HG03196 (cell line): ENCODE data around the gene C16orf54.
"Not testable (repeated sequence)": the region's sequence is repeated elsewhere in the genome, so short reads cannot be mapped to it uniquely, and the experiment has no call there.

ENCODE experiments used
- ATAC-seq: cut with Tn5 transposase; IDR thresholded peaks from one replicate; pipeline ENCODE4 v1.9.1; 2021; ENCODE audit not compliant: unreplicated experiment

C16orf54 gene, protein sequence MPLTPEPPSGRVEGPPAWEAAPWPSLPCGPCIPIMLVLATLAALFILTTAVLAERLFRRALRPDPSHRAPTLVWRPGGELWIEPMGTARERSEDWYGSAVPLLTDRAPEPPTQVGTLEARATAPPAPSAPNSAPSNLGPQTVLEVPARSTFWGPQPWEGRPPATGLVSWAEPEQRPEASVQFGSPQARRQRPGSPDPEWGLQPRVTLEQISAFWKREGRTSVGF

DNA sequence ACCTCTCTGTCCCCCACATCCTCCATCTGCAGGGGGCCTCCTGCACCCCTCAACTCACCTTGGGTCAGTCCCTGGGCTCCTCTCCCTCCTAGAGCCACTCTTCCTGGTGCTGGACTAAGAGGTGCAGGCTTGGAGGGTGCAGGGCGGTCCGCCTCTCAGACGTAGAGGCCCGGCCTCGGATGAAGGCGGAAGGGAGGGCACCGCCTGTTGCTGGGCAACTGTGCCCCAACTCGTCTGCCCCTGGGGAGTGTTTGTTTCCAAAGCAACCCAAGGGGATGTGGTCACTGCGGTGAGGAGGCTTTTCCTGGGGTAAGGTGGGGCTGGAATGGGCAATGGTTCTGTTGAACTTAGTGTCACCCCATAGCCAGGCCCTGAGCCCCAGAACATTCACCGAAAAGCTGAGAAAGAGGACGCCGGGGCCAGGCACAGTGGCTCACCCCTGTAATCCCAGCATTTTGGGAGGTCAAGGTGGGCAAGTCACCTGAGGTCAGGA lies at the start of gene C16orf54:
Gene C16orf54 (minus strand): TSS at position 138 of the 493 bp plus-strand sequence. CDS start 1,039 bp downstream, outside the sequence.
- peak; percentile 78 for ATAC-seq

DNA sequence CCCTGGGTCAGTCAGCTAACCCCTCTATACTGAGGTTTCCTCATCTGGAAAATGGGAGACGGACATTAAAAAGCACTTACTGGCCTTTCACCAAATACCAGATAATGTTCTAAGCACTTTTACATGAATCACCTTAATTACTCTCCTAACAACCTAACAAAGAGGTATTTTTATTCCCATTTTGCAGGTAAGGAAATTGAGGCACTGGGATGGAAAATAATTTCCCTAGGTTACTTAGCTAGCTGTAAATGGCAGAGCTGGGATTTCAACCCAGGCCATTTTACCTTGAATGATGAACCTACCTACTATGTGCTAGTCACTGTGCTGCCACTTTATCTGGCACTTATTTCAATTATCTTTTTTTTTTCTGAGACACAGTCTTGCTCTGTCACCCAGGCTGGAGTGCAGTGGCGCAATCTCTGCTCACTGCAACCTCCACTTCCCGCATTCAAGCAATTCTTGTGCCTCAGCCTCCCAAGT lies 48.5 kb upstream of the C16orf54 start:
- no peak for ATAC-seq

DNA sequence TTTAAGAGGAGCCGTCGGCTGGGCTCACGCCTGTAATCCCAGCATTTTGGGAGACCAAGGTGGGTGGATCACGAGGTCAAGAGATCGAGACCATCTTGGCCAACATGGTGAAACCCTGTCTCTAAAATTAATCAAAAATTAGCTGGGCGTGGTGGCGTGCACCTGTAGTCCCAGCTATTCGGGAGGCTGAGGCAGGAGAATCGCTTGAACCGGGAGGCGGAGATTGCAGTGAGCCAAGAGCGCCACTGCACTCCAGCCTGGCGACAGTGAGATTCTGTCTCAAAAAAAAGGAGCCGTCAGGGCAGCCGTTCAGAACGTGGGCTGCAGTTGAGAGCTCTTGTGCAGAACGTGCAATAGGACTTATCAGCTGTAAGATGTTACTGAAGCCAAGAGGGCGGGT lies 47.4 kb upstream of the C16orf54 start:
- not testable (repeated sequence) for ATAC-seq

DNA sequence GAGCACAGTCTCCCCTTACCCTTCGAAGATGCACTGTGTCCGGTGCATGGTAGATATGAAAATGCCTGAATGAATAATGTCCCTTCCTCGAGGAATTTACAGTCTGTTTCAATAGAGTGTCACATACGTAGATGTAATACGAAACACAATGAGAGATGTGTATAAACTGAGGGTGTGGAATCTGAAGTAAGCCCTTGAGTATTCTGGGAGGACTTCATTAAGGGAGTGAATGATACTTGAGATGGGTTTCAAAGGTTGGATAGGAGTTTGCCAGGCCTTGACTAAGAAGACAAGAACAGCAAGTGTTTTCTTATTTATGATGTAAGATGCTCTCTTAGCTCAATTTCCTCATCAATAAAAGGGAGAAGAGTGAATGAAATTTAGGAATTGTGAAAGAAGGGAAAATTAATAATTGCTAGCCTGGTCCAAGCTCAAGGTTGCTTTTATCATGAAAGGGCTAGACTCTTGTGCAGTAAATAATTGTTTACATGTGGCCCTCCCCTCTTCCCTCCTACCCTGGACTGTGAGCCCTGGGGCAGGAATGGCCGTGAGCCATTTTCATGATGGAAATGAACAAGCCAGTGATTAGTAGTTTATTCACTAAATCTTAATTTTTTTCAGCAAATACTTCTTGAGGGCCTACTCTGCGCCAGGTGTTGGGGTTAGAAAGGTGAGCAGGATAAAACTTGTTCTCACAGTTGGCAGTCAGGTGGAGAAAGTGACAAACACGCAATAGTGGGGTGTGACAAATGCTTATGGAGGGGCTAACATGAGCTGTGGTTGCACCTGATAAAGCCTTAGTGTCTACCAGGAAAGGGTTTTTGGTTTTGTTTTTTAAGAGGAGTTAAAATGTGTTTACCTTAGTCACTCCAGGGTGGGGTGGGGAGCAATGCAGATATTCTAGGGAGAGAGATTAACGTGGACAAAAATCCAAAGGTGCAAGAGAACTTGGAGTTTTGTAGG lies 46.3 kb upstream of the C16orf54 start:
- no peak for ATAC-seq

DNA sequence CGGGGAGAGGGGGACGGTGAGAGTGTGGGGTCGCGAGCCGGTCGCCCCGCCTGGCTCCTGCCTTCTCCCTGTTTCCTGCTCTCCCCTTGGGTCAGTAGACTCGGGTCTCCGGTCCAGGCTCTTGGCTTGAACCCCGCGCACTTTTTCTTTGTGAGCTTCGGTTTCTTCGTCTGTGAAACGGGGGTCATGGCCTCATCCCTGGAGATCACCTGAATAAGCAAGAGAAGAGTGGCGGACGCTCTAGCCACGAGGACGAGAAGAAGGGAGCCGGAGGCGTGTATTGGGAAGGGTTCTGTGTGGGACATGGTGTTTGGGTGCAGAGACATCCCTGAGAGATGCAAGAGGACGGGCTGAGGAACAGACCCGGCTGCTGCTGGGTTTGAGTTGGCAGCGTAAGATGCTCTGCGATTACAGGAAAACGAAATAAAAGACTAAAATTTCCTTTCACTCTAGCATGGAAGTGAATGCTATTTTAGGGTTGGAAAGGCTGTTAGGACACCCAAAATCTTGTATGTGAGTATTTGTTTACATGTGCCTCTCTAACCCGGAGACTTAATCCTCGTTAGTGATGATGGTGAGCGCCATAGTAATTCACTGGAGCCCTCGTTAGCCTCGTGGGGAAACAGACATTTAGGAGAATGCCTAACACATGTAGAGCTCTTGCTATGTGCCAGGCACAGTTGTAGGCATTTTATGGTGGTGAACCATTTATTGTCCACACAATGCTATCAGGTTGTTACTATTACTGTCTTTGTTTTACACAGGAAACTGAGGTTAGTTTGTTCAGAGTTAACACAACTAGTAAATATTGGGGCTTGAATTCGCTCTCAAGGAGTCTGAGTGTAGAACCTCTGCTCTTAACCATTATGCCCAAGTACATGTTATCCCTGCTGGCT lies 45.4 kb upstream of the C16orf54 start:
- ATAC-seq, result no peak

DNA sequence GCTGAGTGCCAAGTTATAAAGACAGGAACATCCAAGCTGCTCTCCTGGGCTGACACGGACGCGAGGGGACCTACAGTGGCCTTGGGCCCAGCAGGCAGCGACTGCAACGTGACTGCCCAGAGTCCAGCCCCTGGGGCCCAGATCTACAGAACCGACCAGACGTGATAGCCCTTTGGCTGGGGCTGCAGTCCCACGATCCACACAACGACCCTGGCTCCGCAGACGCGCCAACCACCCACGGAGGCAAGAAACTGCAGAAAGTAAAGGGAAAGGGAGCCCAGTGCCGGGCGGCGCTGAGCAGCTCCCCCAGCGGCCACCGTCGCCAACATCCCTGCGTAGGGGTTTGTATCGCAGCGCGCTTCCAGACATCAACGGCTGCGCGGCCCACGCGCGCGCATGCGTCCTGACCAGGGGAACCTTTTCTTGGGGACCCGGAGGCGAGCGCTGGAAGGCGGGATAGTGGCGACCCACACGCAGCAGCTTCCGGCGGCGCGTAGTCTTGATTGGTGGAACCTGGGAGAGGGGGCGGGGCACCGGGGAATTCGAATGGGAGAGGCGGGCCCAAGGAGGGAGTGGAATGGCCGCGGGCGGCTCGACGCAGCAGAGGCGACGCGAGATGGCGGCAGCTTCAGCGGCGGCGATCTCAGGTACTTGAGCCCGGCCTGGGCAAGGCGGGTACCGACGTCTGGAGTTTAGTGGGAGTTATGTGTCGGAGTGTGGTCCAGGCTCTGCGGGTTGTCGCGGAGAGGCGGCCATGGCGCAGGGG lies 44.6 kb upstream of the C16orf54 start, which contains the start of gene KIF22:
Gene KIF22 (plus strand): TSS at position 569 of the 766 bp plus-strand sequence. CDS start 9 bp downstream, at position 578.
- ATAC-seq, result peak; percentile 92

DNA sequence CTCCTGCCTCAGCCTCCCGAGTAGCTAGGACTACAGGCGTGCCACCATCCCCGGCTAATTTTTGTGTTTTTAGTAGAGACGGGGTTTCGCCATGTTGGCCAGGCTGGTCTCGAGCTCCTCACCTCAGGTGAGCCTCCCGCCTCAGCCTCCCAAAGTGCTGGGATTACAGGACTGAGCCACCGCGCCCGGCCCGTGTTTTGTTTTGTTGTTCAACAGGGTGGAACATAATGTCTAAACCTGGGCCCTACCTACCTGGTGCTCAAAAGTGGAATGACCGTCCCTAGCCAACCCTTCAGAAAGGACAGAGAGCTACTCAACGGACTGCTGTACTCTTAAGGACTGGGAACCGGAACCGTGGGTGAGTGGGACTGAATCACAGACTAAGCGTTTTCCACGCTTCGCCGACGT lies 44.0 kb upstream of the C16orf54 start:
- no peak for ATAC-seq

DNA sequence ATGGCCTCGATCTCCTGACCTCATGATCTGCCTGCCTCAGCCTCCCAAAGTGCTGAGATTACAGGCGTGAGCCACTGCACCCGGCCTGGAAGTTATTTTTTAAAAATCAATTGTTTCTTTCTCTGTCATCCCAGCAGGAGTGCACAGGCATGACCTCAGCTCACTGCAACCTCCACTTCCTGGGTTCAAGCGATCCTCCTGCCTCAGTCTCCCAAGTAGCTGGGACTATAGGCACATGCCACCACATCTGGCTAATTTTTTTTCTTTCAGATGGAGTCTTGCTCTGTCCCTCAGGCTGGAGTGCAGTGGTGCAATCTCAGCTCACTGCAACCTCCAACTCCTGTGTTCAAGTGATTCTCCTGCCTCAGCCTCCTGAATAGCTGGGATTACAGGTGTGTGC lies 41.4 kb upstream of the C16orf54 start:
- not testable (repeated sequence) for ATAC-seq

DNA sequence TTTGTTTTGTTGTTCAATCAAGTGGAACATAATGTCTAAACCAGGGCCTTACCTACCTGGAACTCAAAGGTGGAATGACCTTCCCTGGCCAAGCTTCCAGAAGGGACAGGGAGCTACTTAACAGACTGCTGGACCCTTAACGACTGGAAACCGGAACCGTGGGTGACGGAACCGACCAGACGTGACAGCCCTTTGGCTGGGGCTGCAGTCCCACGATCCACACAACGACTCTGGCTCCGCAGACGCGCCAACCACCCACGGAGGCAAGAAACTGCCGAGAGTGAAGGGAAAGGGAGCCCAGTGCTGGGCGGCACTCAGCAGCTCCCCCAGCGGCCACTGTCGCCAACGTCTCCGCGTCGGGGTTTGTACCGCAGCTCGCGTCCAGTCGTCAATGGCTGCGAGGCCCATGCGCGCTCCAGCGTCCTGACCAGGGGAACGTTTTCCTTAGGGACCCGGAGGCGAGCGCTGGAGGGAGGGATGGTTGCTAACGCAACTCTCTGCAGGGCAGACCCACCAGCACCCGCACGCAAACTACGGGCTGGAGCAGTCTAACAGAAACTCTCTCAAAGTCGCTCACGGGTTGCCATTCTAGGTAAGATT lies 39.2 kb upstream of the C16orf54 start:
- no peak for ATAC-seq

DNA sequence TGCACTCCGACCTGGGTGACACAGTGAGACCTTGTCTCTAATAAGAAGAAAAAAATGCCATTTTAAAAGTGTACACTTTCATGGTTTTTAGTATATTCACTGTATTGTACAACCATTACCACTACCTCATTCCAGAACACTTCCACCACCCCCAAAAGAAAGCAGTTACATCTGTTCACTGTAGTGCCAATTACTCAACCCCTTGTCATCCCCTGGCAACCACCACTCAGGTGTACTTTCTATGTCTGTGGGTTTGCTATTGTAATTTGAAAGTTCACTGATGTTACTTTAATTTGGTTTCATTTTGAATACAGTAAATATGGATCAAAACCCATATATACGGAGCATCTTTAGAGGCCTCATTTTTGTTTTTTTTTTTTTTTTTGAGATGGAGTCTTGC lies 38.4 kb upstream of the C16orf54 start:
- no peak for ATAC-seq

DNA sequence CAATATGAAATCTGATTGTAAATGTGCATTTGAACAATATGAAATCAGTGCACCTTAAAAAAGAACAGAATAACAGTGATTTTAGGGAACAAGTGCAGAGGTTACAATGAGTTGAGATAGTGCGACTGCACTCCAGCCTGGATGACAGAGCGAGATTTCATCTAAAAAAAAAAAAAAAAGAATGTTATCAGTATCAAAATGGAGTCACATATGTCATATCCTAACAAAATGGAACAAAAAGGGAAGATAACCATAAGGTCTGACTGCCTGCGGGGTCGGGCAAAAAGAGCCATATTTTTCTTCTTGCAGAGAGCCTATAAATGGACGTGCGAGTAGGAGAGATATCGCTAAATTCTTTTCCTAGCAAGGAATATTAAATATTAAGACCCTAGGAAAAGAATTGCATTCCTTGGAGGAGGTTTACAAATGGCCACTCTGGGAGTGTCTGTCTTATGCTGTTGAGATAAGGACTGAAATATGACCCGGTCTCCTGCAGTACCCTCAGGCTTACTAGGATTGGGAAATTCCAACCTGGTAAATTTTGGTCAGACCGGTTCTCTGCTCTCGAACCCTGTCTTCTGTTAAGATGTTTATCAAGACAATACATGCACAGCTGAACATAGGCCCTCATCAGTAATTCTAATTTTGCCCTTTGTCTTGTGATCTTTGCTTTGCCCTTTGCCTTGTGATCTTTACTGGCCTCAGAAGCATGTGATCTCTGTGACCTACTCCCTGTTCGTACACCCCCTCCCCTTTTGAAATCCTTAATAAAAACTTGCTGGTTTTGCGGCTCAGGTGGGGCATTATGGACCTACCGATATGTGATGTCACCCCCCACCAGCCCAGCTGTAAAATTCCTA lies 37.5 kb upstream of the C16orf54 start:
- ATAC-seq, result not testable (repeated sequence)

DNA sequence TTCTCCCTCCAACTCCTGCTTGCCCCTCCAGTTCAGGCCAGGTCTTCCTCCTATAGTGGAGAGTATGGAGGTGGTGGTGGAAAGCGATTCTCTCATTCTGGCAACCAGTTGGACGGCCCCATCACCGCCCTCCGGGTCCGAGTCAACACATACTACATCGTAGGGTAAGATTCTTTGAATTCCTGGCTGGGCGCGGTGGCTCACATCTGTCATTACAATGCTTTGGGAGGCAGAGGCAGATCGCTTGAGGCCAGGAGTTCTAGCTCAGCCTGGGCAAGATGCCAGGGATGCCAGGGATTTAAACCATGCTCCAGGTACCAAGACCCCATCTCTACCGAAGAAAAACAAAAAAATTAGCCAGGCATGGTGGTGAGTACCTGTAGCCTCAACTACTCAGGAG lies 33.7 kb upstream of the C16orf54 start:
- no peak for ATAC-seq

DNA sequence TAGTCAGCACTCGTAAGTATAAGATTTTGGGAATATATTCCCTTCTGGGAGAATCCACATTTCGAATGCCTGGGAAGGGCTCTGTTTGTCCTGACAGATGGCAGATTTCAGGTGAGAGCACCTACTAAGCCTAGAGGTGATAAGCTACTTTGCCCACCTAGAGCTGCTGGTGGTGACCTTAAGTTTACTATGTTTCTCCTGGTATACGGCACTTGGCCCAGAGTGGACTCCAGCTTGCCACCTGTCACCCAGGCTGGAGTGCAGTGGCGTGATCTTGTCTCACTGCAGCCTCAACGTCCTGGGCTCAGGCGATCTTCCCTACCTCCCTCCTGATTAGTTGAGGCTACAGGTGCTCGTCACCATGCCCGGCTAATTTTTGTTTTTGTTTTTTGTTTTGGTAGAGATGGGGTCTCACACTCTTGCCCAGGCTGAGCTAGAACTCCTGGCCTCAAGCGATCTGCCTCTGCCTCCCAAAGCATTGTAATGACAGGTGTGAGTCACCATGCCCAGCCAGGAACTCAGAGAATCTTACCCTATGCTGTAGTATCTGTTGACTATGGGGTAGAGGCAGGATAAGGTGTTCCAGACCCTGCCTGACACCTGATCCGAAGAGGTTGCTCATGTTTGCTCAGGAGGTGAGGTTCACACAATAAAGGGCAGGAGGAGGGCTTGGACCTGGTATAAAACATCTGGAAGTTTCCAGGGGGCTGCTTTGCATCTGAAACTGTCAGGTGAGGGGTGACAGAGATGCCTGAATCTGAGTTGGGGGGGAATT lies 32.0 kb upstream of the C16orf54 start, which contains the start of gene ZG16:
Gene ZG16 (plus strand): TSS at position 681 of the 775 bp plus-strand sequence. CDS start 1,011 bp downstream, outside the sequence.
- ATAC-seq, result no peak

DNA sequence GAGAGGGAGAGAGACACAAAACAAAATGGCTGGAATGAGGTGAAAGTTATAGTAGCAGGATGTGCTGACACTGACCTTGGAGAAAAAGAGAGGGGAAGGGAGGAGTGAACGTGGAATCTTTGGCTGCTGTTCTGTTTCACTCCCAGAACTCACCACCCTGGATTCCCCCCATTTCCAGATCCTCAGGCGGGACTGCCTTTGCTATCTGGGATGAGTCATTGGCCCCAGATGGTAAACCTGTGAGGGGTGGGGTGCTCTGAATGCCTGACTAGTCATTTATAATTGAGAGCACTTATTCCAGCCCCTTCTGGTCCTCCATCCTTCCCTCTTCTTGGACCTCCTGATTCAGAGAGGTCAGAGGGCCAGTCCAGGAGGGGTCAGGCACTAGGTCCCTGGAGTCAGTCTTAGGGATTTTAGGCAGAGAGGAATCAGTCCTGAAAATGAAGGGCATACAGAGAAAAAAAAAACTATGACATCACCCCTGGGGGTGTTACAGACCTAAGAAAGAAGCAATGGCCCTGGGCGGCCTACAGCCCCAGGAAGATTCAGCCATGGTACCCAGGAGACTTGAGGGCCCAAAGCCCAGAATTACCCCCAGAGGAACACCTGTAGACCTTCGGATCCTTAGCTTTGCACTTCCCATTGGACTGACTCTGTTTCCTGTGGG lies 30.1 kb upstream of the C16orf54 start:
- no peak for ATAC-seq

DNA sequence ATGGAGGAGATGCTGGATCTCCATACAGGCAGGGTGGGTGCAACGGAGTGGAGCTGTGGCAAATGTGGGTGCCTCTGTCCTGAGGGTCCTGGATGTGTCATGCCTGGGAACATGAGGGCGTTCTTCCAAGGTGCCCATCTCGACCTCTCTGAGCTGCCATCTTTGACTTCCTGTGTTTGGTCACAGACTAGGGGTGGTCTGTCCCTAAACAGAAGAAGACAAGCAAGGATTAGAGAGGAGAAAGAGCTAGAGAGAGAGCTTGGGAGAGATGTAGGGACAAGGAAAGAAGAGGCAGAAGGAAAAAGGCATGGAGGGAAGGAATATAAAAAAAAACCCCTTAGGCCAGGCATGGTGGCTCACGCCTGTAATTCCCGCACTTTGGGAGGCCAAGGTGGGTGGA lies 28.9 kb upstream of the C16orf54 start:
- no peak for ATAC-seq

DNA sequence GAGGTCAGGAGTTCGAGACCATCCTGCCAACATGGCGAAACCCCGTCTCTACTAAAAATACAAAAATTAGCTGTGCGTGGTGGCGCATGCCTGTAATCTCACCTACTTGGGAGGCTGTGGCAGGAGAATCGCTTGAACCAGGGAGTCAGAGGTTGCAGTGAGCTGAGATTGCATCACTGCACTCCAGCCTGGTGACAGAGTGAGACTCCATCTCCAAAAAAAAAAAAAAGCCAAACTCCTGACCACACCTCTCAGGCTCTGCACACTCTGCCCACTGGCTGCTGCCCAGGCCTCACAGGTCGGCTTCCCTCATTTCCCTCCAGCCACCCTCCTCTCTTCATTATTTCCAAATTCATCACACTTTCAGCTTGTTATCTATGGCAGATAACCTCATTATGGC lies 26.5 kb upstream of the C16orf54 start:
- ATAC-seq, result not testable (repeated sequence)
